Measurements from ENCODE around the gene WDSUB1.

The WDSUB1 gene

GRCh38 chr2:159298967-159299366 is 12.5 kb upstream of the WDSUB1 start:
- DNase-seq (ENCODE audit: extremely low read depth, low read depth): no peak
- no peak overlapping the region for H3K4me3 ChIP-seq (replicated peaks; ENCODE audit: low read depth, low read length)
- TF ChIP-seq, protein P1, sequence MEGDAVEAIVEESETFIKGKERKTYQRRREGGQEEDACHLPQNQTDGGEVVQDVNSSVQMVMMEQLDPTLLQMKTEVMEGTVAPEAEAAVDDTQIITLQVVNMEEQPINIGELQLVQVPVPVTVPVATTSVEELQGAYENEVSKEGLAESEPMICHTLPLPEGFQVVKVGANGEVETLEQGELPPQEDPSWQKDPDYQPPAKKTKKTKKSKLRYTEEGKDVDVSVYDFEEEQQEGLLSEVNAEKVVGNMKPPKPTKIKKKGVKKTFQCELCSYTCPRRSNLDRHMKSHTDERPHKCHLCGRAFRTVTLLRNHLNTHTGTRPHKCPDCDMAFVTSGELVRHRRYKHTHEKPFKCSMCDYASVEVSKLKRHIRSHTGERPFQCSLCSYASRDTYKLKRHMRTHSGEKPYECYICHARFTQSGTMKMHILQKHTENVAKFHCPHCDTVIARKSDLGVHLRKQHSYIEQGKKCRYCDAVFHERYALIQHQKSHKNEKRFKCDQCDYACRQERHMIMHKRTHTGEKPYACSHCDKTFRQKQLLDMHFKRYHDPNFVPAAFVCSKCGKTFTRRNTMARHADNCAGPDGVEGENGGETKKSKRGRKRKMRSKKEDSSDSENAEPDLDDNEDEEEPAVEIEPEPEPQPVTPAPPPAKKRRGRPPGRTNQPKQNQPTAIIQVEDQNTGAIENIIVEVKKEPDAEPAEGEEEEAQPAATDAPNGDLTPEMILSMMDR (IDR thresholded peaks at IDR 0.05; ENCODE audit: low read depth, low read length, missing control alignments): no peak

- H3K4me3 ChIP-seq (replicated peaks; ENCODE audit: low read depth, low read length): no peak overlapping the region
- TF ChIP-seq, protein P1 (IDR thresholded peaks at IDR 0.05; ENCODE audit: low read depth, low read length, missing control alignments): no peak
- no peak for DNase-seq (ENCODE audit: extremely low read depth, low read depth)
These were observed 10.7 kb upstream of the WDSUB1 start for GRCh38 chr2:159297042-159297707.

DNA sequence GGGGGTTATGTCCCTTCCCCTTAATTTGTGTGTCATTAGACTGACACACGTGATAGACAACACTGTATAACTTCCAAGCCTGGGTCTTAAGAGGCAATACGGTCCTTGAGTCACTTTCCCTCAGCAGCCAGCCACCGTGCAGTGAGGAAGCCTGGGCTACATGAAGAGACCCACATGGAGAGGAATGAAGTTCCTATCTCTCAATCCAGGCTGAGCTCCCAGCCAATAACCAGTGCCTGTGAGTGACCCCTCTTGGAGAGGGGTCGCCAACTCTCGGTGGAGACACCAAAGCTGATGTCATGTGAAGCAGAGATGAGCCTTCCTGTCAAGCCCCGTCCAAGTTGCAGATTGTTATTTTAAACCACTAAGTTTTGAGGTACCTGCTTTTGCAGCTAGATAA is 5.7 kb upstream of the WDSUB1 start:
- TF ChIP-seq, protein P1 (IDR thresholded peaks at IDR 0.05; ENCODE audit: low read depth, low read length, missing control alignments): no peak
- no peak for DNase-seq (ENCODE audit: extremely low read depth, low read depth)

GRCh38 chr2:159290289-159290907 is 3.9 kb upstream of the WDSUB1 start:
- TF ChIP-seq, protein P1 (IDR thresholded peaks at IDR 0.05; ENCODE audit: low read depth, low read length, missing control alignments): no peak
- DNase-seq (ENCODE audit: extremely low read depth, low read depth): peak; percentile 88
- no peak overlapping the region for H3K4me3 ChIP-seq (replicated peaks; ENCODE audit: low read depth, low read length)

More for the DNA sequence above, 5.7 kb upstream of the WDSUB1 start:
- H3K4me3 ChIP-seq (replicated peaks; ENCODE audit: low read depth, low read length): no peak overlapping the region

DNA sequence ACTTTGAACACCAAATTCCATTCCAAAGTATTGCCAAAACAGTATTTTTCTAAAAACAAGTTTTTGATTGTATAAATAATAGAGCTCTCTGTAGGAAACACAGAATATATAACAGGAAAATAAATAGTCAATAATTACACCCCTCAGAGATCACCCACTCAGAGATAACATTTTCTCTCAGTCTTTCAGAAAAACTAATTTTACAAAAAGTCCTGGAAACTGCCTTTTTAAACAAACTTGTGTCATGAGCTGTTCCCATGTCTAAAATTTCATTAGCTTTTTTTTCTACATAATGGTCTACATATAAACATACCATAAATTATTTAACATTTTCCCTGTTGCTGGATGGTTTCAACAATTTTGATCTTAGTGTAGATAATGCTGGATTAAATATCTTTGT is 1.2 kb upstream of the WDSUB1 start:
- no peak overlapping the region for H3K4me3 ChIP-seq (replicated peaks; ENCODE audit: low read depth, low read length)
- TF ChIP-seq, protein P1 (IDR thresholded peaks at IDR 0.05; ENCODE audit: low read depth, low read length, missing control alignments): no peak
- DNase-seq (ENCODE audit: extremely low read depth, low read depth): no peak

DNA sequence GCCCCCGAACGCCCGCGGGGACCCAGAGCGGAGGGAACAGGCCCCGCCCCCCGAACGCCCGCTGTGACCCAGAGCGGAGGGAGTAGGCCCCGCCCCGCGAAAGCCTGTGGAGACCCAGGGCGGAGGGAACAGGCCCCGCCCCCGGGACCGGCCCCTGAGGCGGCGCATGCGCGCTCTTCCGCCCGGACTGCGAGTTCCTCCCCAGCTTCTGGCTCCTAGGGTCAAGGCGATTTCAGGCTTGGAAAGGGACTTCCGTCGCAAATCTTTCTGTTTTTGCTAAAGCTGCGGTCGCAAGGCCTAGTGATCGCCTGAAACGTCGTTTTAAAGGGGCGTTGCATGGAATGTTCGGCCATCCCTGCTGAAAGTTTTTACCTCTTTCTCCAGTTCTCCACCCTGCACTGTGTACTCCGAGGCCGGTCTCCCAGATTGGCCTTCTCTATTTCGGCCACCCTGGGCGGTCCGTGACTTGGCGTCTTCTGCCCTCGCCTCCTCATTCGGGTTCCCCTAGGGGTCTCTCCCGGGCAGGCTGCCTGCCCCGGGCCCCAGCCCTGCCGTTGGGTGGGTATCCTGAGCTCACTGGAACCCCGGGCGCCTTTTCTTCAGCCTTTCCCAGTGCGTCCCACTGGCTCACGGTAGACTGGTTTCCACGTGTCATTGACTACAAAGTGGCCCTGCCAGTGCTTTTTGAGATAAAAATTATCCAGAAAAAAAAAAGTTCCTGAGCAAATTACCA is 372 bp upstream of the WDSUB1 start:
- peak overlapping the region; percentile 83 for H3K4me3 ChIP-seq (replicated peaks; ENCODE audit: low read depth, low read length)
- TF ChIP-seq, protein P1 (IDR thresholded peaks at IDR 0.05; ENCODE audit: low read depth, low read length, missing control alignments): no peak
- peak; percentile 84 for DNase-seq (ENCODE audit: extremely low read depth, low read depth)
